ENCODE results near the gene MSLN. TPM values are rescaled to one million over a fixed set of nuclear protein-coding genes. Genes with fewer than 3 reads are reported as not detected.

Gene MSLN
- total and polyA plus RNA-seq, 9 donors: 0.23 to 6.9 (median 0.71) TPM

DNA sequence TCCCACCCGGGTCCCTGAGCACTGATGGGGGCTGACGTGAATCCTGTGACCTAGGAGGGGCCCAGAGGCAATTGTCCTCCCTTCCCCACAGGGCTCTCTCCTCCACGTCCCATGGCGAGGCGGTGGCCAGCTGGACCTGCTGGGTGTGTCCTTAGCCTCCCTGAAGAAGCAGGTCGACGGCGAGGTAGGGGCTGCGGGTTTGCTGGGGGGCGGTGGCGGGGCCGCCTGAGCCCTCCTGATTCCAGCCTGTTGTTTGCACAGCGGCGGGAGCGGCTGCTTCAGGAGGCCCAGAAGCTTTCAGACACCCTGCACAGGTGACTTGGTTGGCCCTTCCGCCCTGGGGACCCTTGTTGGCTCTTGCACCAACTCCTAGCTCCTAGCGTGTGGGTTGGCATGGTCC is 29.6 kb downstream of the MSLN start:
- no peaks in the 10 kb centered on the region for H3K9me3 ChIP-seq (replicated peaks; ENCODE audit: control insufficient read depth, low read depth, low read length)
- H3K4me1 ChIP-seq (ENCODE audit: control insufficient read depth, insufficient read depth, low read length): peaks cover 17% of the 10 kb centered on the region
- H3K36me3 ChIP-seq (ENCODE audit: control insufficient read depth, insufficient read depth, low read length): peaks cover 58% of the 10 kb centered on the region
- no peak overlapping the region for H3K27ac ChIP-seq (ENCODE audit: low read length)
- H3K4me3 ChIP-seq (ENCODE audit: low read length): no peak overlapping the region
- no peaks in the 10 kb centered on the region for H3K27me3 ChIP-seq (ENCODE audit: control insufficient read depth, insufficient read depth, low read length)
- WGBS (ENCODE audit: insufficient coverage): 90% methylated on average over 17 of the region's 17 CpGs
- DNase-seq: no peak

DNA sequence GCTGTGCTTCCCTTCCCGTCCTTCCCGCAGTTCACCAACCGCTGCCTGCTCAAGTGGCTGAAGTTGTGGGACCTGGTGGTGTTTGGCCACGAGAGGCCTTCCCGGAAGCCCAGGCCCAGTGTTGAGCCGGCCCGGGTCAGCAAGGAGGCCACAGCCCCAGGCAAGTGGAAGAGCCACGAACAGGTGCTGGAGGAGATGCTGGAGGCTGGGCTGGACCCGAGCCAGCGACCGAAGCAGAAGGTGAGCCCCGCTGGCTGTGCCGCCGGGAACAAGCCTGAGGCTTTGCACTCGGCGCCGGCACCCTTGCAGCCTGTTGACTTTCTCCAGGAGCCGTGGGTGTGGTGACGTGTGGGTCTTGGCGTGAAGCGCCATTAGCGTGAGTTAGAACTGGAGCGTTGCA is 30.6 kb downstream of the MSLN start:
- H3K27me3 ChIP-seq (ENCODE audit: control insufficient read depth, insufficient read depth, low read length): no peaks in the 10 kb centered on the region
- H3K27ac ChIP-seq (ENCODE audit: low read length): no peak overlapping the region
- DNase-seq: no peak
- WGBS (ENCODE audit: insufficient coverage): 92% methylated on average over 23 of the region's 23 CpGs
- peaks cover 17% of the 10 kb centered on the region for H3K4me1 ChIP-seq (ENCODE audit: control insufficient read depth, insufficient read depth, low read length)
- peaks cover 51% of the 10 kb centered on the region for H3K36me3 ChIP-seq (ENCODE audit: control insufficient read depth, insufficient read depth, low read length)
- H3K4me3 ChIP-seq (ENCODE audit: low read length): no peak overlapping the region
- no peaks in the 10 kb centered on the region for H3K9me3 ChIP-seq (replicated peaks; ENCODE audit: control insufficient read depth, low read depth, low read length)

DNA sequence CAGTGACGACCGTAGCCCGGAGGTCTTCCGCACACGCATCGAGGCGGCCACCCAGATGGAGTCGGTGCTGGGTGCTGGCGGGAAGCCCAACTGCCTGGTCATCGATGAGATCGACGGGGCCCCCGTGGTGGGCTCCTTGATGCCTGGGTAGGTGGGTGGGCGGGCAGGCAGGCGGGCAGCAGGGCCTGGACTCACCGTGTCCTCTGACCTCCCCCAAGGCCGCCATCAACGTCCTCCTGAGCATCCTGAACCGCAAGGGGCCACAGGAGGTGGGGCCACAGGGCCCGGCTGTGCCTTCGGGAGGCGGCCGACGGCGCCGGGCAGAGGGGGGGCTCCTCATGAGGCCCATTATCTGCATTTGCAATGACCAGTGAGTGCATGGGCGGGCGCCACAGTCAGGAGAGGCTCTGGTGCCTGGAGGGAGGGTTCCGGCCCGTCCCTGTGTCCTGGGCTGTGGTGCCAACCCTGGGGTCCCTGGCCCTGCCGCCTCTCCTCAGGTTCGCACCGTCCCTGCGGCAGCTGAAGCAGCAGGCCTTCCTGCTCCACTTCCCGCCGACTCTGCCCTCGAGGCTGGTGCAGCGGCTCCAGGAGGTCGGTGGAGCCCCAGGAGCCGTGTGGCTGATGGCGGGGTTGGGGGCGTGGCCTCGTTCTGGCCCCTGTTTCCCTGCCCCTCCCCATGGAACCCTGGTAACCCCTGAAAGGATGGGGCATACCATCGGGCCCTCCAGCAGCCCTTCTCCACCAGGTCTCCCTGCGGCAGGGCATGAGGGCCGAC is 31.9 kb downstream of the MSLN start:
- peaks cover 13% of the 10 kb centered on the region for H3K4me1 ChIP-seq (ENCODE audit: control insufficient read depth, insufficient read depth, low read length)
- no peaks in the 10 kb centered on the region for H3K27me3 ChIP-seq (ENCODE audit: control insufficient read depth, insufficient read depth, low read length)
- H3K4me3 ChIP-seq (ENCODE audit: low read length): no peak overlapping the region
- H3K36me3 ChIP-seq (ENCODE audit: control insufficient read depth, insufficient read depth, low read length): peaks cover 56% of the 10 kb centered on the region
- H3K9me3 ChIP-seq (replicated peaks; ENCODE audit: control insufficient read depth, low read depth, low read length): no peaks in the 10 kb centered on the region
- no peak for DNase-seq
- WGBS (ENCODE audit: insufficient coverage): 84% methylated on average over 41 of the region's 46 CpGs
- H3K27ac ChIP-seq (ENCODE audit: low read length): no peak overlapping the region

DNA sequence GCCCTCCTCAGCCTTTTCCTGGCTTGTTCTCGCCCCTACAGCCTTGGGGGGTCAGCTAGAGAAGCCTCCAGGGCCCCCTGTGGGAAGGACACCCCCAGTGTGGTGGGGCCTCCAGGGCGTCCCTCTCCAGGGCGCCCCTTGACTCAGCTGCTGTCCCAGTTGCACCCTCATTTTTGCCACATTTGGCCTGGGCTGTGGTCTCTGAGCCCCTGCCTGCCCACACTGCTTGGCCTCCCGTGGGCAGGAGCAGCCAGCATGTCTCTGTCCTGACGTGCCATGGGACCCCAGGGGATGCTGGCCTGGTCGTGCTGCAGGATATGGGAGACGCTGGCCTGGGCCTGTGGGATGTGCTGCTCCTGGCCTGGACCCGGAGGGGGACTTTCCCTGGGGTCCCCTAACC is 32.9 kb downstream of the MSLN start:
- H3K4me1 ChIP-seq (ENCODE audit: control insufficient read depth, insufficient read depth, low read length): peaks cover 9% of the 10 kb centered on the region
- H3K27me3 ChIP-seq (ENCODE audit: control insufficient read depth, insufficient read depth, low read length): no peaks in the 10 kb centered on the region
- H3K9me3 ChIP-seq (replicated peaks; ENCODE audit: control insufficient read depth, low read depth, low read length): no peaks in the 10 kb centered on the region
- no peak overlapping the region for H3K27ac ChIP-seq (ENCODE audit: low read length)
- WGBS (ENCODE audit: insufficient coverage): 77% methylated on average over 8 of the region's 8 CpGs
- no peak overlapping the region for H3K4me3 ChIP-seq (ENCODE audit: low read length)
- H3K36me3 ChIP-seq (ENCODE audit: control insufficient read depth, insufficient read depth, low read length): peaks cover 61% of the 10 kb centered on the region
- no peak for DNase-seq

DNA sequence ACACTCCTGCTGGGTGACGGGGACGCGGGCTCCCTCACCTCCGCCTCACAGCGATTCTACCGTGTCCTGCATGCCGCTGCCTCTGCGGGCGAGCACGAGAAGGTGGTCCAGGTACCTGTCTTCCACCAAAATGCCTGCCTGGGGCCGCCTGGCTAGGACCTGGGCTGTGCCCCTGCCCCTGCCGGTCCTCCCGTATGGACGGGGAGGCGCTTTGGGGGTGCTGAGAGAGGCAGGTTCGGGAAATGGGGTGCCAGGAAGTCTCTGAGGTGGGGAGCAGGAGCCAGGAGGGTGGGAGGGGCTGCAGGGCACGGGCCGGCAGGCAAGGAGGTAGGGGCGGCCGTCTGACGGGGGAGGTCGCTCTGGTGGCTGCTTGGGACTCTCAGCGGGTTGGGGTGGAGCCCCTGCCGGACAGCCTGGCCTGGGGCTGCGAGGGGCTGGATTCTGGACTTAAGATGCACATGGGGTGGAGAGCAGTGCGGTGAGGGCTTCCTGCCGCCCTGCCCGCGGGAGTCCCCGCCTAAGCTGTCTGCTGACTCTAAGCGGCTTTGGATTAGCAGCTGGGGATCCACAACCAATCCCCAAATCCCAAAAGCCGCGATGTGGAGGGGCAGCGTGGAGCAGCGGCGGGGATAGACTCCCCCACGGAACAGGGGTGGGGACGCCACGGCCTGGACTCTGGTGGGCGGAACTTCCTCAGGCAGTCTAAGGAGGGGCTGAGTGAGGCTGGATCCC is 33.7 kb downstream of the MSLN start:
- H3K9me3 ChIP-seq (replicated peaks; ENCODE audit: control insufficient read depth, low read depth, low read length): no peaks in the 10 kb centered on the region
- H3K4me3 ChIP-seq (ENCODE audit: low read length): no peak overlapping the region
- peaks cover 7% of the 10 kb centered on the region for H3K27me3 ChIP-seq (ENCODE audit: control insufficient read depth, insufficient read depth, low read length)
- H3K36me3 ChIP-seq (ENCODE audit: control insufficient read depth, insufficient read depth, low read length): peaks cover 61% of the 10 kb centered on the region
- H3K27ac ChIP-seq (ENCODE audit: low read length): no peak overlapping the region
- WGBS (ENCODE audit: insufficient coverage): 73% methylated on average over 34 of the region's 40 CpGs
- no peak for DNase-seq
- peaks cover 4% of the 10 kb centered on the region for H3K4me1 ChIP-seq (ENCODE audit: control insufficient read depth, insufficient read depth, low read length)

DNA sequence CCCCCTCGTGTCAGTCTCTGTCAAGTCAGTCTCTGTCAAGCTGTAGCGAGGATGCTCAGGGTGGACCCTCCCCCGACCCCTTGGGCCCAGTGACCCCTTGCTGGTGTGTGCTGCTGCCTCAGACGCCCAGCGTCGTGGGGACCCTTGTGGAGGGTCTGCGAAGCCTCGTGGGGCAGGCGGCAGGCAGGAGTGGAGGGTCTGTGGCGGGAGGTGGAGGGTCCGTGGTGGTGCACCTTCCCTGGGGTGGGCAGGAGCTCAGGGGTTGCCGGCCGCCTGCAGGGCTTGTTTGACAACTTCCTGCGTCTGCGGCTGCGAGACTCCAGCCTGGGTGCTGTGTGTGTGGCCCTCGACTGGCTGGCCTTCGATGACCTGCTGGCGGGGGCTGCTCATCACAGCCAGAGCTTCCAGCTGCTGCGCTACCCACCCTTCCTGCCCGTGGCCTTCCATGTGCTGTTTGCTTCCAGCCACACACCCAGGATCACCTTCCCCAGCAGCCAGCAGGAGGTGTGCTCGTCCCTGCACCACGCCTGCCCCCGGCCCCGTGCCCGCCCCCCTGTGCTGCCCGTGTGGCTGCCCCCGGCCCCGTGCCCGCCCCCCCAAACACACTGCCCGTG is 34.4 kb downstream of the MSLN start:
- Histone ChIP-seq H3K9me3 (replicated peaks; ENCODE audit: control insufficient read depth, low read depth, low read length) (no peaks in the 10 kb centered on the region), H3K27me3 (ENCODE audit: control insufficient read depth, insufficient read depth, low read length) (peaks cover 14% of the 10 kb centered on the region), H3K36me3 (ENCODE audit: control insufficient read depth, insufficient read depth, low read length) (peaks cover 56% of the 10 kb centered on the region), H3K4me3 (ENCODE audit: low read length) (no peak overlapping the region), H3K27ac (ENCODE audit: low read length) (no peak overlapping the region), H3K4me1 (ENCODE audit: control insufficient read depth, insufficient read depth, low read length) (no peaks in the 10 kb centered on the region)
- WGBS (ENCODE audit: insufficient coverage): 75% methylated on average over 20 of the region's 31 CpGs
- no peak for DNase-seq

DNA sequence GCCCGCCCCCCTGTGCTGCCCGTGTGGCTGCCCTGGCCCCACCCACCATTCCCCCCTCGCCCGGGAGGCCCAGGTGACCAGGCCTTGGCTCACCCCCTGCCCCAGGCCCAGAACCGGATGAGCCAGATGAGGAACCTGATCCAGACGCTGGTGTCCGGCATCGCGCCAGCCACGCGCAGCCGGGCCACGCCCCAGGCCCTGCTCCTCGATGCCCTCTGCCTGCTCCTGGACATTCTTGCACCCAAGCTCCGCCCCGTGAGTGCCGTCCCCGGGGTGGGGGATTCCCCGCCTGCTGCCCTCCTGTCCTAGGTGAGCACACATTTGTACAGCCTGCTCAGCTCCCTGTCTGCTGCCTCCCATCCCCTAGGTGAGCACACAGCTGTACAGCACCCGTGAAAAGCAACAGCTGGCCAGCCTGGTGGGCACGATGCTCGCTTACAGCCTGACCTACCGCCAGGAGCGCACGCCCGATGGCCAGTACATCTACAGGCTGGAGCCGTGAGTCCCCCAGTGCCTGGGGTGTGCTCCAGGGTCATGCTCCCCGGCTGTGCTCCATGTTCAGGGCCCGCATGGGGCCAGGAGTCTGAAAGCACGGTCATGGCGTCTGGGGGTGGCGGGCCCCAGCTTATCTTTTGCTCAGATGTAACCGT is 35.2 kb downstream of the MSLN start:
- Histone ChIP-seq H3K27ac (ENCODE audit: low read length) (no peak overlapping the region), H3K27me3 (ENCODE audit: control insufficient read depth, insufficient read depth, low read length) (peaks cover 21% of the 10 kb centered on the region), H3K4me1 (ENCODE audit: control insufficient read depth, insufficient read depth, low read length) (no peaks in the 10 kb centered on the region), H3K4me3 (ENCODE audit: low read length) (no peak overlapping the region), H3K36me3 (ENCODE audit: control insufficient read depth, insufficient read depth, low read length) (peaks cover 49% of the 10 kb centered on the region), H3K9me3 (replicated peaks; ENCODE audit: control insufficient read depth, low read depth, low read length) (no peaks in the 10 kb centered on the region)
- DNase-seq: no peak
- 83% methylated on average over 31 of the region's 33 CpGs for WGBS (ENCODE audit: insufficient coverage)

DNA sequence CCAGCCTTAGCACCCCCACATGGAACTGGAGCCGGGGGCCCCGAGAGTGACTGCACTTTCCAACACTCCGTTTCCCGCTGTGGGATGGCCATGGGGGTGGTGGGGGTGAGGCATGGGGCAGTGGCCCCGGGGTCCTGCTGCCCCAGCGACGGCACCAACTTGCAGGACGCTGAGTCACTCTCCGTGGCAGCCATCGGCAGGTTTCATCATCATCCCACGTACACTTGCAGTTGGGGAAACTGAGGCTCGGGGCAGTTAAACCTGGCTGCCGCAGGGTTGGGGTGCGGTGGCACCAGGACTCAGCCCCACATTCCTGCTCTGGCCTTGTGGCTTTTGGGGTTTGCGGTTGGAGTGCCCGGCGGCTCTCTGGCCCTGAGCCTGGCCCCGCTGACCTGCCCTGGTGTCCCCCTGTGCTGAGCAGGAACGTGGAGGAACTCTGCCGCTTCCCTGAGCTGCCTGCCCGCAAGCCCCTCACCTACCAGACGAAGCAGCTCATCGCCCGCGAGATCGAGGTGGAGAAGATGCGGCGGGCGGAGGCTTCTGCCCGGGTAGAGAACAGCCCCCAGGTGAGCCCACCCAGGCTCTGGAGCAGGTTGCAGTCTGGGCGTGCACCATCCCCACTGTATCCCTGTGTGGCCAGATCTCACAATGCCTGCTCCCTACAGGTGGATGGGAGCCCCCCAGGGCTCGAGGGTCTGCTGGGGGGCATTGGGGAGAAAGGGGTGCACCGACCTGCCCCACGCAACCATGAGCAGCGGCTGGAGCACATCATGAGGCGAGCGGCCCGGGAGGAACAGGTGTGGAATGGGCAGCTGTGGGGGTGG is 36.0 kb downstream of the MSLN start:
- Histone ChIP-seq H3K36me3 (ENCODE audit: control insufficient read depth, insufficient read depth, low read length) (peaks cover 41% of the 10 kb centered on the region), H3K27me3 (ENCODE audit: control insufficient read depth, insufficient read depth, low read length) (peaks cover 29% of the 10 kb centered on the region), H3K9me3 (replicated peaks; ENCODE audit: control insufficient read depth, low read depth, low read length) (no peaks in the 10 kb centered on the region), H3K4me1 (ENCODE audit: control insufficient read depth, insufficient read depth, low read length) (no peaks in the 10 kb centered on the region), H3K27ac (ENCODE audit: low read length) (no peak overlapping the region), H3K4me3 (ENCODE audit: low read length) (no peak overlapping the region)
- DNase-seq: no peak
- WGBS (ENCODE audit: insufficient coverage): 93% methylated on average over 31 of the region's 38 CpGs

DNA sequence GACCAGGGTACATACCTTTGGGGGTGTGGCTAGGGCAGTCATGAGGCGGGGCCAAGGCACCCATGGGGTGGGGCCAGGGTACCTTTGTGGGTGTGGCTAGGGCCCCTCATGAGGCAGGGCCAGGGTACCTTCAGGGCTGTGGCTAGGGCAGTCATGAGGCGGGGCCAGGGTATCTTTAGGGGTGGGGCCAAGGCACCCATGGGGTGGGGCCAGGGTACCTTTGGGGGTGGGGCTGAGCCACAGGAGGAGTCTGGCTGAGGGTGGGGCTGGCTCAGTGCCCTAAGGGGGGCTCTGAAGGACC is 36.5 kb downstream of the MSLN start:
- Histone ChIP-seq H3K9me3 (replicated peaks; ENCODE audit: control insufficient read depth, low read depth, low read length) (no peaks in the 10 kb centered on the region), H3K27ac (ENCODE audit: low read length) (no peak overlapping the region), H3K27me3 (ENCODE audit: control insufficient read depth, insufficient read depth, low read length) (peaks cover 35% of the 10 kb centered on the region), H3K36me3 (ENCODE audit: control insufficient read depth, insufficient read depth, low read length) (peaks cover 35% of the 10 kb centered on the region), H3K4me3 (ENCODE audit: low read length) (no peak overlapping the region), H3K4me1 (ENCODE audit: control insufficient read depth, insufficient read depth, low read length) (no peaks in the 10 kb centered on the region)
- WGBS (ENCODE audit: insufficient coverage): 100% methylated on average over 1 of the region's 2 CpGs
- no peak for DNase-seq

All from muscle of leg (tissue), 11 donors.